Fibroblast of lung (primary cell): ENCODE measurements around the gene PRPF4.
"Not testable (repeated sequence)": the region's sequence is repeated elsewhere in the genome, so short reads cannot be mapped to it uniquely, and the experiment has no call there.

ENCODE experiments used
- CTCF ChIP-seq, 2 donors: IDR thresholded peaks in 1 of 2; conservative IDR thresholded peaks in 1 of 2; 1 replicate in 1 of 2; 2 replicates in 1 of 2; pipeline ENCODE4 v1.5.1; 2011 to 2012; ENCODE audit warnings: low read length in 2 of 2, control low read depth in 1 of 2, inconsistent platforms in 1 of 2, low read depth in 1 of 2, mild to moderate bottlenecking in 1 of 2
- EZH2 ChIP-seq: IDR thresholded peaks from 2 replicates; pipeline ENCODE4 v1.5.1; 2012; ENCODE audit warnings: low read length, control low read depth, mild to moderate bottlenecking; ENCODE audit errors: missing control alignments

DNA sequence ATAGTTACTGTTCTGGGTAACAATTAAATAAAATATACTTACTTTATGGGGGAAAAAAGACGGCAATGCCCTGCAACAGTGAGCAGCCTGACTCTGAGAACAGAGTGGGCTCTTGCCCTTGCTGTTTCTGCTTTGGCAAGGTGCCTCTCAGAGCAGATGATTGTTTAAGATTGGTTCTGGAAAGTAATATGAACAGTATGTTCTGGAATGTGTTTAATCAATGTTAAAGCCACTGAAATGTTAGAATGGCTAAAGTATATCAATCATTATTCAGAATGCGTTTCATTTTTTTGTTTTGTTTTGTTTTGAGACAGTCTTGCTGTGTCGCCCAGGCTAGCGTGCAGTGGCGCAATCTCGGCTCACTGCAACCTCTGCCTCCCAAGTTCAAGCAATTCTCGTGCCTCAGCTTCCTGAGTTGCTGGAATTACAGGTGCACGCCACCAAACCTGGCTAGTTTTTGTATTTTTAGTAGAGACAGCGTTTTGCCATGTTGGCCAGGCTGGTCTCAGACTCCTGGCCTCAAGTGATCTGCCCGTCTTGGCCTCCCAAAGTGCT is 39.7 kb upstream of the PRPF4 start:
- not testable (repeated sequence) for TF ChIP-seq CTCF (conservative IDR thresholded peaks at IDR 0.05 in 1 of 2, IDR thresholded peaks at IDR 0.05 in 1 of 2; ENCODE audit: low read depth in 1 of 2, low read length in 2 of 2); EZH2
